ENCODE data around the gene NRBP1. TPM values are rescaled to one million over a fixed set of nuclear protein-coding genes. Genes with fewer than 3 reads are reported as not detected.
A peak's percentile ranks its signal among the peaks of the same experiment; 100 is the strongest.

NRBP1 gene
- total RNA-seq, 2 donors from 2014 or later, result 61.5 to 77.7 TPM

DNA sequence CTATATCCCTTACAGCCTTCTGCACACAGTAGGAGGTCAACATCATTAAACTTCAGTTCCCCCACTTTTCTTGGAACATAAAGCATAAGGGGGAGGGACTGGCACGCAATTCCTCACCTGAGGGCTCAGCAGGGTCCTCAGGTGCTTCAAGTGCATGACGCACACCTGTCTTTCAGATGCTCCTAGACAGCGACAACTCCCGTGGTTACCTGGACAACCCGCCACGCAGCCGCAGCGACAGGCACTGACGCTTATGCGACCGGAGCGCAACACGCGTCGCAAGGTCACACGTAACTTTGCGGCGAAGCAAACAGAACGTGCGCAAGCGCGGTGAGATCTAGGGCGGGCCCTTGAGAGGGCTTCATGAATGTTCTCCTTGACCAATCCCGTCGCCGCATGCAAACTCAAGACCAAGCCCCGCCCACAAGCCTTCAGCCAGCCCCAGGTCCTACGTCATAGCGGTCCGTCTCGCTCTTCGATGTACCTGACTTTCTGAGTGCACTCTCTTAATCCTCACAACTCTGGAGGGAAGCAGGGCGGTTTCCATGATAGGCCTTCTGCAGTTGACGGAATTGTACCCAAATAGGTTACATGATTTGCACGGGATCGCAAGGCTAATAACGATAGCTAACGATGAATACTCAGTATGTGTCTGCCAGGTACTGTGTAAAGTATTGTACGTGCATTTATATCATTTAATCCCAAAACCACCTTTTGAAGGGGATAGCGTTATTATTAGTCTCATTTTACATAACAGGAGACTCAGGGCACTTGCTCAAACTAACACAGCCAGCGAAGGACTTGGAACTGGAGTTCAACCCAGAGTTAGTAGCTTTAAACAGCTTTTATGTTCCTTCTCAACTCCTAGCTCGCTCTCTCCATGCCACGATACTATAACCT lies 61.3 kb downstream of the NRBP1 start, which contains the start of gene IFT172:
TSS of gene IFT172 (minus strand) at position 246 of the 900 bp plus-strand sequence. CDS start at position 156, 90 bp downstream.
- H3K4me3 ChIP-seq, result peak within 1 kb of the TSS; percentile 83
- H3K27me3 ChIP-seq (replicated peaks; ENCODE audit: insufficient read depth), result no peaks in the 10 kb centered on the region
- ATAC-seq (ENCODE audit: insufficient number of reproducible peaks, low FRiP score, low read depth) (peak; percentile 96), DNase-seq (ENCODE audit: low spot score) (peak; percentile 98)
- H3K36me3 ChIP-seq, result peaks cover 7% of the 10 kb centered on the region
- TF ChIP-seq, protein P1, sequence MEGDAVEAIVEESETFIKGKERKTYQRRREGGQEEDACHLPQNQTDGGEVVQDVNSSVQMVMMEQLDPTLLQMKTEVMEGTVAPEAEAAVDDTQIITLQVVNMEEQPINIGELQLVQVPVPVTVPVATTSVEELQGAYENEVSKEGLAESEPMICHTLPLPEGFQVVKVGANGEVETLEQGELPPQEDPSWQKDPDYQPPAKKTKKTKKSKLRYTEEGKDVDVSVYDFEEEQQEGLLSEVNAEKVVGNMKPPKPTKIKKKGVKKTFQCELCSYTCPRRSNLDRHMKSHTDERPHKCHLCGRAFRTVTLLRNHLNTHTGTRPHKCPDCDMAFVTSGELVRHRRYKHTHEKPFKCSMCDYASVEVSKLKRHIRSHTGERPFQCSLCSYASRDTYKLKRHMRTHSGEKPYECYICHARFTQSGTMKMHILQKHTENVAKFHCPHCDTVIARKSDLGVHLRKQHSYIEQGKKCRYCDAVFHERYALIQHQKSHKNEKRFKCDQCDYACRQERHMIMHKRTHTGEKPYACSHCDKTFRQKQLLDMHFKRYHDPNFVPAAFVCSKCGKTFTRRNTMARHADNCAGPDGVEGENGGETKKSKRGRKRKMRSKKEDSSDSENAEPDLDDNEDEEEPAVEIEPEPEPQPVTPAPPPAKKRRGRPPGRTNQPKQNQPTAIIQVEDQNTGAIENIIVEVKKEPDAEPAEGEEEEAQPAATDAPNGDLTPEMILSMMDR (IDR thresholded peaks at IDR 0.05), result no peak
- peaks cover 7 to 15% of the 10 kb centered on the region in 2 donors for H3K4me1 ChIP-seq (ENCODE audit: control insufficient read depth in 1 of 2, low read depth in 2 of 2)
- H3K27ac ChIP-seq, result peak within 1 kb of the TSS; percentile 65 to 73
- H3K9me3 ChIP-seq, result no peaks in the 10 kb centered on the region

Other genes starting within 250 kb of the NRBP1 start
- gene ATRAID, start 216.6 kb upstream of the NRBP1 start, total RNA-seq, result 100 to 1,000 TPM in 1 of 2 donors, 10 to 100 TPM in 1; 90.0 to 174 TPM
- 10 to 100 TPM; 26.0 to 51.2 TPM for gene SLC5A6, start 216.4 kb upstream of the NRBP1 start, total RNA-seq
- gene CAD, start 211.3 kb upstream of the NRBP1 start, total RNA-seq, result 10 to 100 TPM; 16.2 to 25.0 TPM
- 1 to 10 TPM; 4.4 to 8.5 TPM for gene SLC30A3, start 165.6 kb upstream of the NRBP1 start, total RNA-seq
- under 1 TPM in 1 of 2 donors, not detected in 1; 0.68 TPM for gene DNAJC5G, start 153.2 kb upstream of the NRBP1 start, total RNA-seq
- gene TRIM54, start 146.2 kb upstream of the NRBP1 start, total RNA-seq, result 1 to 10 TPM in 1 of 2 donors, under 1 TPM in 1; 0.41 to 2.5 TPM
- 1 to 10 TPM in 1 of 2 donors, not detected in 1; 1.8 TPM for gene UCN, start 120.2 kb upstream of the NRBP1 start, total RNA-seq
- 10 to 100 TPM; 58.1 to 68.1 TPM for gene MPV17, start 105.5 kb upstream of the NRBP1 start, total RNA-seq
- gene GTF3C2, start 71.9 kb upstream of the NRBP1 start, total RNA-seq, result 10 to 100 TPM; 56.6 to 58.8 TPM
- gene EIF2B4, start 58.3 kb upstream of the NRBP1 start, total RNA-seq, result 10 to 100 TPM; 31.5 to 55.4 TPM
- 100 to 1,000 TPM in 1 of 2 donors, 10 to 100 TPM in 1; 84.4 to 133 TPM for gene SNX17, start 58.0 kb upstream of the NRBP1 start, total RNA-seq
- 10 to 100 TPM; 10.7 to 10.9 TPM for gene ZNF513, start 47.9 kb upstream of the NRBP1 start, total RNA-seq
- 10 to 100 TPM; 50.2 to 50.4 TPM for gene PPM1G, start 19.0 kb upstream of the NRBP1 start, total RNA-seq
- gene KRTCAP3, start 13.8 kb downstream of the NRBP1 start, total RNA-seq, result under 1 TPM in 1 of 2 donors, not detected in 1; 0.68 TPM
- 10 to 100 TPM; 33.0 to 45.6 TPM for gene IFT172, start 61.1 kb downstream of the NRBP1 start, total RNA-seq
- gene FNDC4, start 66.6 kb downstream of the NRBP1 start, total RNA-seq, result 10 to 100 TPM; 32.9 to 37.1 TPM
- gene GCKR, start 68.2 kb downstream of the NRBP1 start, total RNA-seq, result 1 to 10 TPM; 1.8 to 5.7 TPM
- gene ZNF512, start 154.4 kb downstream of the NRBP1 start, total RNA-seq, result 10 to 100 TPM; 16.8 to 62.5 TPM
- gene CCDC121, start 200.4 kb downstream of the NRBP1 start, total RNA-seq, result 1 to 10 TPM; 1.9 to 2.5 TPM
- 10 to 100 TPM; 19.0 to 22.3 TPM for gene GPN1, start 200.4 kb downstream of the NRBP1 start, total RNA-seq
- gene SUPT7L, start 235.0 kb downstream of the NRBP1 start, total RNA-seq, result 10 to 100 TPM; 30.3 to 34.4 TPM
- 10 to 100 TPM; 19.8 to 23.7 TPM for gene SLC4A1AP, start 235.3 kb downstream of the NRBP1 start, total RNA-seq